Adrenal gland (tissue), 5 donors: ENCODE results near the gene SETBP1.

Experiments used
- CTCF ChIP-seq, 6 experiments: fragments of 450-650 bp in 4 of 6; fragments of 200-600 bp in 2 of 6; sonication (generic) in 1 of 6; IDR thresholded peaks; 1 replicate in 5 of 6; 2 replicates in 1 of 6; pipeline versions ENCODE4 v1.5.1 to v1.8.0; 2016 to 2021; ENCODE audit warnings: antibody characterized with exemption in 6 of 6, mild to moderate bottlenecking in 2 of 6, moderate library complexity in 1 of 6
- POLR2A ChIP-seq, 2 donors: fragments of 450-650 bp; IDR thresholded peaks; one replicate each; pipeline ENCODE4 v1.6.1; 2017; ENCODE audit warnings: antibody characterized with exemption in 2 of 2, mild to moderate bottlenecking in 2 of 2, moderate library complexity in 1 of 2
- donor health status: DM: no; HTN: no; CAD: no.

GRCh38 chr18:45040879-45041278, 360.2 kb downstream of the SETBP1 start:
- TF ChIP-seq CTCF (IDR thresholded peaks at IDR 0.05) (no peak), POLR2A (IDR thresholded peaks at IDR 0.05) (no peak)
